Measurements from ENCODE around the gene CNTN4.

CNTN4 gene

DNA sequence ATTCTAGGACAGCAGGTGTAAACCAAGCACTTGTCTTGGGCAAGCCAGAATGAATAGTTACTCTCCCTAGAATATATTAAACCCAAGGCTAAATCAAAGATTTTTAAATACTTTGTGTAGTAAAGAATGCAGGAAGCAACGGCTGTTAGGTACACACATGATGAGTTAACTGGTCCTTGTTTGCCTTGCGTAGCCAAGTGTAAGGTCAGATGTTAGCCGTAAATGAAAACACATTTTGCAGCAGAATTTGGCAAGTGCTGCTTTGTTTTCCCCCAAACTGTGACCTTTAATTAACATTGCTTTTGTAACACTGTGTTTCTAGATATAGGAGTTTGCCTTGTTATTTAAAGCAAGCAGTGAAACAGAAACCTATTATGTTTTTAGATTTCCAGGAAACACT lies 642.9 kb downstream of the CNTN4 start:
- in situ Hi-C loops (cut with HindIII; ENCODE audit: low sequenced_read_pairs): no loop called here
- TF ChIP-seq, protein P1, sequence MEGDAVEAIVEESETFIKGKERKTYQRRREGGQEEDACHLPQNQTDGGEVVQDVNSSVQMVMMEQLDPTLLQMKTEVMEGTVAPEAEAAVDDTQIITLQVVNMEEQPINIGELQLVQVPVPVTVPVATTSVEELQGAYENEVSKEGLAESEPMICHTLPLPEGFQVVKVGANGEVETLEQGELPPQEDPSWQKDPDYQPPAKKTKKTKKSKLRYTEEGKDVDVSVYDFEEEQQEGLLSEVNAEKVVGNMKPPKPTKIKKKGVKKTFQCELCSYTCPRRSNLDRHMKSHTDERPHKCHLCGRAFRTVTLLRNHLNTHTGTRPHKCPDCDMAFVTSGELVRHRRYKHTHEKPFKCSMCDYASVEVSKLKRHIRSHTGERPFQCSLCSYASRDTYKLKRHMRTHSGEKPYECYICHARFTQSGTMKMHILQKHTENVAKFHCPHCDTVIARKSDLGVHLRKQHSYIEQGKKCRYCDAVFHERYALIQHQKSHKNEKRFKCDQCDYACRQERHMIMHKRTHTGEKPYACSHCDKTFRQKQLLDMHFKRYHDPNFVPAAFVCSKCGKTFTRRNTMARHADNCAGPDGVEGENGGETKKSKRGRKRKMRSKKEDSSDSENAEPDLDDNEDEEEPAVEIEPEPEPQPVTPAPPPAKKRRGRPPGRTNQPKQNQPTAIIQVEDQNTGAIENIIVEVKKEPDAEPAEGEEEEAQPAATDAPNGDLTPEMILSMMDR (IDR thresholded peaks at IDR 0.05; ENCODE audit: low read depth, low read length): no peak

DNA sequence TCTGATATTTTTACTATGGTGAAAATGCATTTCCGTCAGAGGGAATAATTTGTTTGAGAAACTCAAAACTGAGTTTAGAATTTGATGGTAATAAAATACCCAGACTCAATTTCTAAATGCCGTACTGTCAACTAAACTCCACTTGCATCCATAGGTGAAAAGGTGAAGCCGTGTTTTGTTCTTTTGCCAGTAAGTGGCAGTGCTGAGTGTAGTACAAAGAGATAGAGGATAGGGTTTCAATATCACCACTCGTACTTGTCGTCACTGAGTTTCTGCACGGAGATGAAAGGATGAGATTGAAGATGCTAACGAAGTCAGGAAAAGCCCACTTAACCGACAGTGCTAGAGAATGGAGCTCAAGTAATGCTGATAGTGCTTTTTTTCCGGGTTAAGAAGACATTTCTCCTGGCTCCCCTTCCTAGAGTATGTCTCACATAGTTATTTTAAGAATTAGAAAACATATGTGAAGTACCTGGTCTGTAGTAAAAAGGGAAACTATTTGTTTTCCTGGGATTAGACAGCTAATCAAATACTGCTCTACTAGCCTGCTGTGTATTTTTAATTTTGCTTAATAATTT lies 666.4 kb downstream of the CNTN4 start:
- no peak overlapping the region for H3K4me3 ChIP-seq (ENCODE audit: low read depth, low read length)
- DNase-seq (ENCODE audit: low read depth, low spot score): no peak
- in situ Hi-C loops (cut with HindIII; ENCODE audit: low sequenced_read_pairs): no loop called here
- TF ChIP-seq, protein P1 (IDR thresholded peaks at IDR 0.05; ENCODE audit: low read depth, low read length): no peak

More for the DNA sequence above, 642.9 kb downstream of the CNTN4 start:
- DNase-seq (ENCODE audit: low read depth, low spot score): no peak
- no peak overlapping the region for H3K4me3 ChIP-seq (ENCODE audit: low read depth, low read length)

DNA sequence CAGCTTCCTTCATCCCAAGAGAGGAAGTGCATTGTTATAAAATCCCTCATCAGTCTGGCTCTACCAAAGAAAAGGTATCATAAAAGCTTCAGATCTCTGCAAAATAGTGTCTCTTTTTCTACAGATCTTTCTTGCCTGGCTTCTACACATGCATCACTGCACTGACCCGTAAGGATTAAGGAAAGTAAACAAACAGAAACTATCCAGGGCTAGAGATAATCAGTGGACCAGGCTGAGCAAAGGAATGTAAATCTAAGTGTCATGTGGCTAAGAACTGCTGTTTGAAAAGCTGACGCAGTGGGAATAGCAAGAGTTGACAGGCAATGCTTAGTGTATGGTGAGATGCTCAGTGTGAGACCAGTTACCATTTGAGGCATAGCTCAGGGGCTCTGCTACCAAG lies 671.8 kb downstream of the CNTN4 start:
- in situ Hi-C loops (cut with HindIII; ENCODE audit: low sequenced_read_pairs): no loop called here
- H3K4me3 ChIP-seq (ENCODE audit: low read depth, low read length): no peak overlapping the region
- no peak for DNase-seq (ENCODE audit: low read depth, low spot score)
- TF ChIP-seq, protein P1 (IDR thresholded peaks at IDR 0.05; ENCODE audit: low read depth, low read length): no peak

DNA sequence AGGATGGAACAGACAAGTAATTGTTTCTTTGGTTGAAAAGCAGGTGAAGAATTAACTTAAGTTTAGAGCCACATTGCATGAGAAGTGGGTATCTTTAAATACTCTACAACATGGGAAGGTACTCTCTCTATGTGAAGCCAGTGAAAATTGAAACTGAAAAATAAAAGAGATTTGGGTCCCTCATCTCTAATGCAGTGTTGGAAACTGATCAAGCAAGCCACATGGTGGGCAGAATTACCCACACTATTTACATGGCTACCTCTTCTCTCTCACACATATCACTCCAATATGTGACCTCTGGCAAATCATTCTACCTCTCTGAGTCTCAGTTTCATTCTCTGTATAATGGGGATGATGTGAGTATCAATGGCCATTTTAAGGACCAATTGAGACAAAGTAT lies 672.5 kb downstream of the CNTN4 start:
- in situ Hi-C loops (cut with HindIII; ENCODE audit: low sequenced_read_pairs): no loop called here
- DNase-seq (ENCODE audit: low read depth, low spot score): no peak
- no peak overlapping the region for H3K4me3 ChIP-seq (ENCODE audit: low read depth, low read length)
- TF ChIP-seq, protein P1 (IDR thresholded peaks at IDR 0.05; ENCODE audit: low read depth, low read length): no peak

DNA sequence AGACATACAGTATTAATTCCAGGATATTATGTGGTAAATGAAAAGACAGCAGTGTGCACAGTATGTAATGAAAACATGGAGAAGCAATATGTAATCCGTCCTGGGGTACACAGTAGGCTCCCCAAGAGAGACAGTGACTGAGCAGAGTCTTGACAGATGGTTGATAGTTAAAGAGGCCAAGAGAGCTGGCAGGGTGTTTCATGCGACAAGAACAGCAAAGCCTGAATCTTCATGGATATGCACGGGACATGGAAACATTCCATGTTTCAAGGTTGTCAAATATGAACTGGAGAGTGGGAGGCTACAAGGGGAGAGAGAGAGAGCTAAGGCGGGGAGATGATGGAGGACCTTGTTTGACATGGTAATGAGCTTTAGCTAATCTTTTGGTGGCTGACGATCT lies 673.1 kb downstream of the CNTN4 start:
- no peak for DNase-seq (ENCODE audit: low read depth, low spot score)
- no peak overlapping the region for H3K4me3 ChIP-seq (ENCODE audit: low read depth, low read length)
- in situ Hi-C loops (cut with HindIII; ENCODE audit: low sequenced_read_pairs): no loop called here
- TF ChIP-seq, protein P1 (IDR thresholded peaks at IDR 0.05; ENCODE audit: low read depth, low read length): no peak

DNA sequence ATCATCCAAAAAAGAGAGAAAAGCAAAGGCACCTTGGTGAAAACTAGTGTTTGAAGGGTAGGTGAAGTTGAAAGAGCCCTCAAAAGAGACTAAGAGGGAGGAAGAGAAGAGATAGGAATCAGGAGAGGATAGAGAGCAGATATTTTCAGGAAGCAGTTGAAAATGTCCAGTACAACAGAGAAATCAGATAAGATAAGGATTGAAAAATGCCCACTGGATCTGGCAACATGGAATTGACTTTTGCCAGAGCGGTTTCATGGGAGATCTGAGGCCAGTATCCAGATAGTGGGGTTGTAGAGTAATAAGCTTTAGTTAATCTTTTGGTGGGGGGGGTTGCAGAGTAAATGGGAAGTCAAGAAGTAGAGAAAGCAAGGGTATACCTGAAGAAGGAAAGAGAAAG lies 674.1 kb downstream of the CNTN4 start:
- no peak overlapping the region for H3K4me3 ChIP-seq (ENCODE audit: low read depth, low read length)
- TF ChIP-seq, protein P1 (IDR thresholded peaks at IDR 0.05; ENCODE audit: low read depth, low read length): no peak
- no peak for DNase-seq (ENCODE audit: low read depth, low spot score)
- in situ Hi-C loops (cut with HindIII; ENCODE audit: low sequenced_read_pairs): no loop called here

Measured in astrocyte of the spinal cord (primary cell).